GM18858 (cell line): ENCODE data around the gene CDC42BPA.

Source experiments
- ATAC-seq: cut with Tn5 transposase; IDR thresholded peaks from one replicate; pipeline ENCODE4 v1.9.1; 2021; ENCODE audit not compliant: unreplicated experiment

Gene CDC42BPA

GRCh38 chr1:227213426-227213825, 104.9 kb downstream of the CDC42BPA start:
- no peak for ATAC-seq

GRCh38 chr1:227212164-227212563, 106.1 kb downstream of the CDC42BPA start:
- ATAC-seq = no peak

DNA sequence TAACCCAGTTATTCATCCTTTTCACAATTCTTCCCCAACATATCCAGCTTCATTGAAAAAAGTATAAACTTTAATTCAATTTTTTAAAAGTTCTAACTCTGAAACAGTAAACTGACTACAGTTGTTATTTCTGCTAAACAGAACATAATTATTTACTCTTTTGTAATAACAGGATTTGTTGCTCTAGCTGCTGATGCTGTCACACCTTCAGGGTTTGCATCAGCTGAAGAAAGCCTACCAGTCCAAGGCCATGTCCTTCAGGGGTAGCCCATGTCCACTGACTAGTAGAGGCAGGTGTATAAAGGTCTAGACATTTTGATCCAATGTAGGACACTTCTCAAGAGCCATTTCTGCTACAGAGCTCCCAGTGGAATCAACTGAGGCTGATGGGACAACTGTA, 107.7 kb downstream of the CDC42BPA start:
- no peak for ATAC-seq

DNA sequence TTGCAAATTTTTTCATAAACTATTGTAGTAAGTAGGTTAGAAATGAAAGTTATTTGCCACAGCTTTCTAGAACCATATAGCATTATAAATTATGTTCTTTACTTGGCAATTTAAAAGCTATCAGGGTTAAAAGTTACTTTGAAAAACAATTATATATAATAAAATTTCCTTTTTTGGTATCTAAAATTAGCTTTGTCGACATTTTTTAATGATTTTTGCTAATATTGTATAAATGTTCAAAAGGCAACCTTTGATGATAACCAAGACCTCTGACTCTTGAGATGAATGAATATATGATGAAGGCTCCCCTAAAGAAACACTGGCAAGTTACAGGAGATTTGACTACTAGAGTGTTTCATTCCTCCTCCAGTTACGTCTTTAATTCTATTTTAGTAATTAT, 121.2 kb downstream of the CDC42BPA start:
- no peak for ATAC-seq

GRCh38 chr1:227192163-227192562, 126.1 kb downstream of the CDC42BPA start:
- no peak for ATAC-seq

GRCh38 chr1:227191607-227192006, 126.7 kb downstream of the CDC42BPA start:
- ATAC-seq = peak; percentile 49

GRCh38 chr1:227190321-227190720, 128.0 kb downstream of the CDC42BPA start:
- ATAC-seq = no peak

- no peak for ATAC-seq
These were observed 133.0 kb downstream of the CDC42BPA start for GRCh38 chr1:227185291-227185690.

DNA sequence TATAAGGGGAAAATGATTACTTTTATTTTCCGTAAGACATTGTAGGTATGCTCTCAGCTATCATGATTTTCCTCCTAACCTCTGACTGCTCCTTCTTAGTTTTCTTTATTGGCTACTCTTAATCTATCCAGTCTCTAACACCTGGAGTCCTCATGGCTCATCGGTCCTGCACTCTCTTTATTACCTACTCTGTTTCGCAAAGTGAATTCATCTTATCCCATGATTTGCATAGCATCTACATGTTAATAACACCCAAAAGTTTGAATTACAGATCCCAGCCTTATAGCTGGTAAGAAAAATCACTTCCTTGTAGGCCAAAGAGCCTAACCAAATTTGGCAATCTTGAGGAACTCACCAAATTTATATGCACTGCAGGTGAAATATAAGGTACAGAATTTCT, 136.3 kb downstream of the CDC42BPA start:
- no peak for ATAC-seq

DNA sequence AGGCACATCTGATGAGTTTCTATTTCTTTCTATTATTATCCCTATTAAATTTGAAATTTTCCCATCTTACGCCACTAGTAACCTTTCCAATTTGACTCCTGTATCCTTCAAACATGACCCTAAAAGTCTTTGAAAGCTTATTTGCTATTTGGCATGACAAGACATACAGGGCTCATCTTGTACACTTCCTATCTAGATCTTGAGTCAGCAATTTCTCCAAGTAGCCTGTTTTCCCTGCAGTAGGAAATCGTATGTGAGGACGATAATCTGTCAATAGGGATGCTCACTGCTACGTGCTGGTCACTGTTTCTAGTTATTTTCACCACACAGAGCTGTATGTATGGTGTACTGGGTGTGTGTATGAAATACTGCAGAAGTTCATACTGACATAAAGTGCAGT, 142.7 kb downstream of the CDC42BPA start:
- no peak for ATAC-seq

GRCh38 chr1:227174164-227174563, 144.1 kb downstream of the CDC42BPA start:
- no peak for ATAC-seq

DNA sequence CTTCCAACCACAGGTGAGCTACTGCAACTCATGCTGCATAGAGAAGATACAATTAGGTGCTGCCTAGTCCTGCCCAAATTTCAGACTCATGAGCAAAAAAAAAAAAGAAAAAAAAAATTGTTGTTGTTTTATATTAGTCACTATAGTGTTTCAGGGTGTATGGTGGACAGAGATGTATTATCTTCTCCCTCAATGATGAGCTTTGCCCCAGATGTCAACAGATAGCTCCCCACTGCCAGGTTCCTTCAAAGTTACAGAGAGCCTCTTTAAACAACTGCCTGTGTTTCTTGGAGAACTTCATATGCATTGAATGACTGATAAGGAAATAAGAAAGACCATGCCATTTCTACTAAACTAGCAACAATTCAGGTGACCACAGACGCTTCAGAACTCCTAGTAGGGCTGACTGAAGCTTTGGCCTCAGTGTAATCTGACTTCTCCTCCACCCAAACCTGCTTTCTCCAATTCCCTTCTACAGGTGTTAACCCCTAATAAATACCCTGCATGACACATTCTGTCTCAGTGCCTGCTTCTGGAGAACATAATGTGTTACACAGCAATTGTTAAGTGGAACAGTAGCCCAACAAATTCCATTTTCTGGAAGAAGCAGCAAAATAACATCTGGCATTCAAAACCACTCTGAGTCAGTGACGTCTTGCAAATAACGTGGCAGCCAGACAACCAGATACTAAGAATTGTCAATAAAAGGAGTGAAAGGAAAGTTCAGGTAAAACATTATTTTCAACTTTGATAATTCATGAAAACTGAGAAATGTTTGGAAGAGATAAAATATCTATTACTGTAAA, 147.7 kb downstream of the CDC42BPA start:
- no peak for ATAC-seq

DNA sequence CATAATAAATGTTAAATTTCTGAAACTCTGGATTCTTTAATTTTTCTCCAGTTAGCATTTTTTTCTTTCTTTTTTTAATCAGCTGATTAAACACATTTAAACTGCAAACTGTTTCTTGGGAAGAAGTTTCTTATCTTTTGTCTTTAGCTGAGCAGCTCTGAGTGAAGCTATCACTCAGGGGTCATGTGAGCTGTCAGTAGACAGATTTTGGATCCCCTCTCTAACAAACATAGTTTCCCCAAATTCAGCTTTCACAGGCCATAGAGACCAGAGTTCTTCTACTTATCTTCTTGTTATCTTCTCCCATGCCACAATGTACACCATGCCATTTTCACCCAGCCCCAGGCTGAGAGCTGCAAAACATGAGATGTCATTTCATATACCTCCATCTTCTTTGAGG, 148.9 kb downstream of the CDC42BPA start:
- ATAC-seq = no peak

- no peak for ATAC-seq
These were observed 150.8 kb downstream of the CDC42BPA start for GRCh38 chr1:227167276-227168101.

- no peak for ATAC-seq
These were observed 151.7 kb downstream of the CDC42BPA start for GRCh38 chr1:227166559-227166958.

- ATAC-seq = no peak
These were observed 156.8 kb downstream of the CDC42BPA start for GRCh38 chr1:227161470-227161869.

- no peak for ATAC-seq
These were observed 161.8 kb downstream of the CDC42BPA start for GRCh38 chr1:227156520-227156919.

GRCh38 chr1:227155688-227156087, 162.6 kb downstream of the CDC42BPA start:
- no peak for ATAC-seq

- no peak for ATAC-seq
These were observed 163.3 kb downstream of the CDC42BPA start for GRCh38 chr1:227155004-227155403.

GRCh38 chr1:227152525-227152924, 165.8 kb downstream of the CDC42BPA start:
- no peak for ATAC-seq

DNA sequence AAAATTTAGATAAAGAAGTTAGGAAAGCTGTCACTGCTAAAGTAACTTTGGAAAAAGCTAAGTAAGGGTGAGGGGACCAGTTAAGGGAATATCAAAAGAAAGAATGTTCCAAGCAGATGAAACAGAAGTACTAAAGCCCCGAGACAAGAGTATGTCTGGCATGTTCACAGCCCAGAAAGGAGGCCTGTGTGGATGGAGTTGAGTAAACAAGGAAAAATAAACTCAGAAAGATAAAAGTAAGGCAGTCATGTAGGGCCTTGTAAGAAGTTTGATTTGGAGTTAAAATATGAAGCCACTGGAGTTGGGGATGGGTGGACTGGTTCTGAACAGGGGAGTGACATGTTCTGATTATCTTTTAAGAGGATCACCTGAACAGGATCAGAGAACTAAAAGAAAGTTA, 177.9 kb downstream of the CDC42BPA start:
- ATAC-seq = no peak

DNA sequence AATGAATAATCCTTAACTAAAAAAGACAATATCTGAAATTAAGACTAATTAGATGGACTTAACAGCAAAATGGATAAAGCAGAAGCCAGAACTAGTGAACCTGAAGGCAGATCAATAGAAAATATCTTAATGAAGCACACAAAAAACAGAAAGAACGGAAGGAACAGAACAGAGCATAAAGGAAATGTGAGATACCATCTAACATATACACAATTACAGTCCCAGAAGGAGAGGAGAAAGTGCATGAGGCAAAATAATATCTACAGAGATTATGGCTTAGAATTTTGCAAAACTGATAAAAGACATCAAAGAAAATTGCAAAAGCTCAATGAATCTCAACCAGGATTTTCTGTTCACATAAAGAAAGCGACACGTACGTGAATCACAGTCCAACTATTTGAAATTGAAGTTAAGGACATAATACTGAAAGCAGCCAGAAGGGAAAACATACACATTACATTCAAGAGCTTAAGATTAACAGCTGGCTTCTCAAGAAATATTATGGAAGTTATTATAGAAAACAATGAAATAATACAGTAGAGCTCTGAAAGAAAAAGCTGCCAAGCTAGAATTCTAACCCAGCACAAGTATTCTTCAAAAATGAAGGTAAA, 182.0 kb downstream of the CDC42BPA start:
- no peak for ATAC-seq
